ENCODE data around the gene LDLRAD3. TPM values are rescaled to one million over a fixed set of nuclear protein-coding genes. Genes with fewer than 3 reads are reported as not detected.

LDLRAD3 gene
- total RNA-seq, 1 experiment from 2014 or later: 19.0 TPM

GRCh38 chr11:35947437-35947836, 3.6 kb downstream of the LDLRAD3 start:
- Histone ChIP-seq H3K9me2 (ENCODE audit: insufficient read depth) (no peaks in the 10 kb centered on the region), H3K36me3 (ENCODE audit: control insufficient read depth in 1 of 2, insufficient read depth in 2 of 2, low read length in 2 of 2) (no peaks in the 10 kb centered on the region), H3K27ac (ENCODE audit: low read depth, low read length) (no peak overlapping the region), H3K79me2 (ENCODE audit: insufficient read depth, low read length) (peaks cover 73% of the 10 kb centered on the region), H3K4me2 (ENCODE audit: low read length) (no peak overlapping the region), H3K4me3 (replicated peaks in 1 of 2; ENCODE audit: low read depth in 1 of 2, low read length in 2 of 2) (no peak overlapping the region), H3K27me3 (ENCODE audit: insufficient read depth, low read length) (no peaks in the 10 kb centered on the region), H2AFZ (ENCODE audit: low read depth, low read length, poor library complexity, severe bottlenecking) (no peak overlapping the region), H3K9ac (ENCODE audit: low read length) (no peak overlapping the region), H3K4me1 (ENCODE audit: control insufficient read depth in 1 of 2, insufficient read depth in 2 of 2, low read length in 2 of 2) (peaks cover 22 to 35% of the 10 kb centered on the region in 2 experiments), H3K9me3 (ENCODE audit: control insufficient read depth in 1 of 2, insufficient read depth in 1 of 2, low read depth in 1 of 2, low read length in 2 of 2) (no peaks in the 10 kb centered on the region), H4K20me1 (ENCODE audit: insufficient read depth) (peaks cover 4% of the 10 kb centered on the region; the same call in 1 of the 2 replicates)
- DNase-seq (ENCODE audit: low read depth, low spot score): no peak
- TF ChIP-seq SRF (IDR thresholded peaks at IDR 0.05; ENCODE audit: low read depth) (no peak), ELF1 (IDR thresholded peaks at IDR 0.05; ENCODE audit: borderline replicate concordance, low read depth) (no peak), SP1 (IDR thresholded peaks at IDR 0.05; ENCODE audit: low read depth) (no peak), YY1 (IDR thresholded peaks at IDR 0.05; ENCODE audit: extremely low read depth, insufficient replicate concordance, low read depth, low read length) (no peak), POLR2AphosphoS5 (IDR thresholded peaks at IDR 0.05; ENCODE audit: low read depth, low read length) (no peak), TCF7L2 (IDR thresholded peaks at IDR 0.05; ENCODE audit: borderline replicate concordance, extremely low read depth, insufficient read depth, insufficient read length) (no peak), ZNF274 (IDR thresholded peaks at IDR 0.05; ENCODE audit: low read depth, low read length) (no peak), ZFX (IDR thresholded peaks at IDR 0.05) (no peak), EGR1 (IDR thresholded peaks at IDR 0.05; ENCODE audit: low read depth) (no peak), CEBPB (IDR thresholded peaks at IDR 0.05; ENCODE audit: low read depth) (no peak), SIN3A (IDR thresholded peaks at IDR 0.05; ENCODE audit: low read depth) (no peak), EZH2 (IDR thresholded peaks at IDR 0.05) (no peak), CTCF (IDR thresholded peaks at IDR 0.05 in 2 of 3, conservative IDR thresholded peaks at IDR 0.05 in 1 of 3; ENCODE audit: borderline replicate concordance in 1 of 3, insufficient read depth in 1 of 3, low read depth in 2 of 3, low read length in 2 of 3) (no peak), RAD21 (IDR thresholded peaks at IDR 0.05; ENCODE audit: low read depth) (no peak), EZH2phosphoT487 (IDR thresholded peaks at IDR 0.05; ENCODE audit: borderline replicate concordance) (no peak), REST (IDR thresholded peaks at IDR 0.05; ENCODE audit: low read depth) (no peak), JUND (IDR thresholded peaks at IDR 0.05) (no peak)
- ChIA-PET CTCF (interaction anchor here (0.9 kb wide), 1 partner anchor 125 kb away, joined by 3 read pairs; no protein-coding TSS in a partner anchor), RAD21 (ENCODE audit: low non-redundant PET in 1 of 2, low total read pairs in 2 of 2, uncharacterized antibody in 2 of 2, unreplicated experiment in 2 of 2) (no interaction called here), POLR2A (no interaction called here)
- no peak for ATAC-seq
- intact Hi-C loops (cut with micrococcal nuclease): loop anchor here (10.0 kb wide), 1 partner anchor 333 kb away; the partner anchor contains the start of gene FJX1
- BruUV-seq (replicated peaks): TSS peak; percentile 17
